Cortex of kidney (tissue), 1 donor: Measurements from ENCODE around the gene STON2.

Source experiments
- DNase-seq: peaks from one replicate; lab custom pipeline; 2025; lab: John Stamatoyannopoulos, UW

The STON2 gene

GRCh38 chr14:81221579-81222102 lies 178.5 kb downstream of the STON2 start:
- no peak for DNase-seq

GRCh38 chr14:81220830-81221578 lies 179.1 kb downstream of the STON2 start, which contains the start of gene GTF2A1:
GTF2A1 (minus strand) TSS chr14:81220959; CDS start chr14:81220518, 441 bp downstream.
- DNase-seq, result peak; percentile 83

- no peak for DNase-seq
These were observed 179.6 kb downstream of the STON2 start for GRCh38 chr14:81220580-81220829.

- no peak for DNase-seq
These were observed 180.2 kb downstream of the STON2 start for GRCh38 chr14:81219759-81220579.

GRCh38 chr14:81219210-81219758 lies 180.8 kb downstream of the STON2 start:
- peak; percentile 29 for DNase-seq

GRCh38 chr14:81211844-81212243 lies 188.3 kb downstream of the STON2 start:
- DNase-seq, result no peak
